ENCODE results near the gene CHKA.

DNA sequence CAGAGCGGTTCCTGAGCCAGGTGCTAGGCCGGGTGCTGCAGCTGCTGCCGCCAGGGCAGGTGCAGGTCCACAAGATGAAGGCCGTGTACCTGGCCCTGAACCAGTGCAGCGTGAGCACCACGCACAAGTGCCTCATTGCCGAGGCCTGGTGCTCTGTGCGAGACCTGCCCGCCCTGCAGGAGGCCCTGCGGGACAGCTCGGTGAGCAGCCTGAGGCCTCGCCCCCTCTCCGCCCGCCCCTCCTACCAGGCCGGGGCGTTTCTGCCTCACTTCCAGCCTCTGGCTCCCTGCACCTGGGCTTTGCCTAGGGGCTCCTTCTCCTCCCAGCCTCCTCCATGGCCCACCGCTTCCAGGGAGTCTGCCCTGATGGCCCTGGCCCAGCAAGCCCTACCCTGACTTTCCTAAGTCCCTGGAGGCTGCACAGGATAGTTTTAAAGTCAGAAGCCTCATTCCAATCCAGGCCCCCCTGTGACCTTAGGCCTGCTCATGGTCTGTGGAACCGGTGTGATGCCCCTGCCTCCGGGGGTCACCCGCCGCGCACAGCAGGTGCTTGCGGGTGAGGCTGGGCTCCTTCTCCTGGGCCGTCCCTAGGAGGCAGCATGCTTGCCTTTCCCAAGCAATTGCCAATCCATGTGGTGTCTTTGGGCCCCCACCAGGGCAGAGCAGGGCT lies 76.9 kb downstream of the CHKA start:
- TF ChIP-seq, protein P1, sequence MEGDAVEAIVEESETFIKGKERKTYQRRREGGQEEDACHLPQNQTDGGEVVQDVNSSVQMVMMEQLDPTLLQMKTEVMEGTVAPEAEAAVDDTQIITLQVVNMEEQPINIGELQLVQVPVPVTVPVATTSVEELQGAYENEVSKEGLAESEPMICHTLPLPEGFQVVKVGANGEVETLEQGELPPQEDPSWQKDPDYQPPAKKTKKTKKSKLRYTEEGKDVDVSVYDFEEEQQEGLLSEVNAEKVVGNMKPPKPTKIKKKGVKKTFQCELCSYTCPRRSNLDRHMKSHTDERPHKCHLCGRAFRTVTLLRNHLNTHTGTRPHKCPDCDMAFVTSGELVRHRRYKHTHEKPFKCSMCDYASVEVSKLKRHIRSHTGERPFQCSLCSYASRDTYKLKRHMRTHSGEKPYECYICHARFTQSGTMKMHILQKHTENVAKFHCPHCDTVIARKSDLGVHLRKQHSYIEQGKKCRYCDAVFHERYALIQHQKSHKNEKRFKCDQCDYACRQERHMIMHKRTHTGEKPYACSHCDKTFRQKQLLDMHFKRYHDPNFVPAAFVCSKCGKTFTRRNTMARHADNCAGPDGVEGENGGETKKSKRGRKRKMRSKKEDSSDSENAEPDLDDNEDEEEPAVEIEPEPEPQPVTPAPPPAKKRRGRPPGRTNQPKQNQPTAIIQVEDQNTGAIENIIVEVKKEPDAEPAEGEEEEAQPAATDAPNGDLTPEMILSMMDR (optimal IDR thresholded peaks at IDR 0.05 in 1 of 3, IDR thresholded peaks at IDR 0.05 in 1 of 3, conservative IDR thresholded peaks at IDR 0.05 in 1 of 3; ENCODE audit: extremely low read depth in 1 of 3, insufficient read depth in 2 of 3, low read length in 3 of 3) = no peak
- TF ChIP-seq EZH2 (IDR thresholded peaks at IDR 0.05; ENCODE audit: low read length) = no peak
